COLO668 (cell line): Measurements from ENCODE around the gene DGLUCY.
A peak's percentile ranks its signal among the peaks of the same experiment; 100 is the strongest.
"Not testable (repeated sequence)": the region's sequence is repeated elsewhere in the genome, so short reads cannot be mapped to it uniquely, and the experiment has no call there.

Experiments
- DNase-seq: peaks from one replicate; lab custom pipeline; 2025; ENCODE audit not compliant: unreplicated experiment; lab: John Stamatoyannopoulos, UW

Gene DGLUCY

GRCh38 chr14:91138511-91139359 is 24.9 kb downstream of the DGLUCY start:
- DNase-seq: peak; percentile 46

GRCh38 chr14:91139776-91140175 is 25.9 kb downstream of the DGLUCY start:
- DNase-seq: no peak

- peak; percentile 41 for DNase-seq
These were observed 26.8 kb downstream of the DGLUCY start for GRCh38 chr14:91140672-91141071.

DNA sequence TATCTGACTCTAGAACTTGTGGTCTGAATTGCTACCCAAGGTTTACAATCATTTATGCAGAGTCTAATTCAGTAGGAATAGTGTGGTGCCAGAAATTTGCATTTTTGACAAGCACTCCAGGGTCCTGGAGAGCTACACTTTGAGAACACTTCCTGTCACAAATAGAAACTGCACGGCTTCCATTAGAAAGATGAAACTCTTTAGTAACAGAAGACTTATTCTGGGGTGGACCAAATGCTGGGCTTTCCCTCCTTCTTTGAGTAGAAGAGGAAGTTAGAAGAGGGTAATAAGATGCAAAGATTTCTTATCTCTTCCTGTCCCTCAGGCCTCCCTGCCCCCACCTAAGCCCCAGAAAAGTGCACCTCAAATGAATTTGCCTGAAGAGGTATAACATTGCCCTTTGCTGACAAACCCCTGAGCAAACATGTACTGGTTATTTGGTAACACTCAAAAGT is 28.4 kb downstream of the DGLUCY start:
- no peak for DNase-seq

- no peak for DNase-seq
These were observed 30.0 kb downstream of the DGLUCY start for GRCh38 chr14:91143862-91144261.

- DNase-seq: no peak
These were observed 30.7 kb downstream of the DGLUCY start for GRCh38 chr14:91144425-91145145.

DNA sequence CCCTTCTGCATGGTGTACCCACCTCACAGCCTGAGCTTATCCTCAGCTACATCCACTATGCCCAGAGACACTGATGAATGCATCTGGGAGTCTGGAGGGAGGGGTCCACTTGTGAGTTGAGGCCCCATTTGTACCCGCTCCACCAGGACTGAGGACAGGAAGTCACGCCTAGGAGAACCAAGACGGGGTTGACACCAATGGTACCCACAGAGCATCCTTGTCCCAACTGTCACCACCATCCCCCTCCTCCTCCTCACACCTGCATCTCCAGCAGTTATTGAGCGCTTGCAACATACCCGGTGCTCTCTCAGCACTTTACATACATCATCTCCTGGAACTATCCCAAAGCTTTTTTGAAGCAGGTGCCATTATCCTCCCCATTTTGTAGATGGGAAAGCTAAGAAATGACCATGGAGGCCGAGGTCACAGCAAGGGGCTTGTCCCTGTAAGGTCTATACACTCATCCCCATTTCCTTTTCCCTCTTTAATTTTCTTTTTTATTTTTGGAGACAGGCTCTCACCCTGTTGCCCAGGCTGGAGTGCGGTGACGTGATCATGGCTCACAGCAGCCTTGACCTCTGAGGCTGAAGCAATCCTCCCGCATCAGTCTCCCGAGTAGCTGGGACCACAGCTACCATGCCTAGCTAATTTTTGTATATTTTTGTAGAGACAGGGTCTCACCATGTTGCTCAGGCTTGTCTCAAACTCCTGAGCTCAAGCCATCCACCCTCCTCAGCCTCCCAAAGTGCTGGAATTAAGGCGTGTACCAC is 31.7 kb downstream of the DGLUCY start:
- DNase-seq: no peak

GRCh38 chr14:91146661-91147060 is 32.8 kb downstream of the DGLUCY start:
- no peak for DNase-seq

DNA sequence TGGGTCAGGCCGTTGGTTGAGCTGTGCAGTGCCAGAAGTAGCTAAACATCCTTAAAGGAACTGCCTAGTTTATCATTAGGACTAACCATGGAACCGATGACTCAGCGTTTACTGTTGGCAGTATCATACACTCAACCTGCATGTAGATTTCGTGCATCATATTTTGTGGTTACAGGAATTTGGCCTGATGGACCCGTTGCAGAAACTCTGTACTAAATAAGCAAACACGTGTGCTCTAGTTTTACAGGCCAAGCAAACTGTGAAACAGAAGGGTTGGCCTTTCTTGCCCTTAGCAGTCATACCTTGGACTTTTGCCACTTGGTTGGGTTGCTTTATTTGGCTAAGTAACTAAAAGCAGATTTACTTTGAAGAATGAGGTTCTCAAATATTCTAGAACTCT is 35.6 kb downstream of the DGLUCY start:
- peak; percentile 41 for DNase-seq

GRCh38 chr14:91152499-91152898 is 38.6 kb downstream of the DGLUCY start:
- DNase-seq: no peak

- peak; percentile 24 for DNase-seq
These were observed 39.5 kb downstream of the DGLUCY start for GRCh38 chr14:91153360-91153759.

DNA sequence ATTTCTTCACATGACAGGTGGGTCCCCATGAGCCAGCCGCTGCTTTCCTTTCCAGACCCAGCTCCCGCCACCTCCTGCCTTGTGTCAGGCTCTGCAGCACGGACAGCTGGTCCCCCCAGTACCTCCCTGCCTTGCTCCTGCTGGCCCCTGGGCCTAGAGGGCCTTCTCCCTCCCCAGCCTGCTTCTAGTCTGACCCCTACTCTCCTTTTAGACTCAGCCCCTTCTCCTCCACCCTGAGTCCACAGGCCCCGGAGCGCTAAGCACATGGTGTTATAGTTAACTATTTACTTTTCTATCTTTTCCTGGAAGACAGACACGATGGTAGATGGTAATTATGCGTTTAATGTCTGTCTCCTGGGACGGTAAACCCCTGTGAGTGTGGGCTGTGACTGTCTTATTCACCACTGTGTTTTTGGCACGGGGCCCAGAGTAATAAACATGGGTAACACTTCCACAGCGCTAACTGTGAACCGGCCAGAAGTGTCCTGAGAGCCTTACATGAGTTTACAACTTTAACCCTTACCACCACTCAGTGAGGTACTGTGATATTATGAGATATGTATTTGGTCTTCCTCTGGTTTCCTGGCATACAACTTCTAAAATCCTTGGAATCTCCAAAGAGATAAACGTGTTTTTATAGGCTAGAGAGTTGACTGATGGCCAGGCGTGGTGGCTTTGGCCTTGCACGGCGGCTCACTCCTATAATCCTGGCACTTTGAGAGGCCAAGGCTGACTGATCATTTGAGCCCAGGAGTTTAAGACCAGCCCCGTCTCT is 41.2 kb downstream of the DGLUCY start:
- peak; percentile 91 for DNase-seq

GRCh38 chr14:91155626-91156089 is 41.8 kb downstream of the DGLUCY start:
- DNase-seq: no peak

DNA sequence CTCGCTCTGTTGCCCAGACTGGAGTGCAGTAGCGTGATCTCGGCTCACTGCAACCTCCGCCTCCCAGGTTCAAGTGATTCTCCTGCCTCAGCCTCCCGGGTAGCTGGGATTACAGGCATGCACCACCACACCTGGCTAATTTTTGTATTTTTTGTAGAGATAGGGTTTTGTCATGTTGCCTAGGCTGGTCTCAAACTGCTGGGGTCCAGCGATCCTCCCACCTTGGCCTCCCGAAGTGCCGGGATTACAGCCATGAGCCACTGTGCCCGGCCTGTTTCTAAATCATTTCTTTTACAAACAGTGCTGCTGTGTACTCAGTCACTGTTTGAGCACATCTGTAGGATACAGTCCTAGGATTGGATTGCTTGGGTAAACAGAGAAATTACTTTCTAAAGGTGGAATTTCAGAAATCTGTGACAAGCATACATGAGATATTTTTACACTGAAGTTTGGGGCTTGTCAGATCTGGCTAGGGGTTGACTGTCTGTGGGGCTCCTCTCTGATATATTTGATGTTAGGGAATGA is 42.3 kb downstream of the DGLUCY start:
- not testable (repeated sequence) for DNase-seq

- DNase-seq: not testable (repeated sequence)
These were observed 43.0 kb downstream of the DGLUCY start for GRCh38 chr14:91156877-91157276.

- DNase-seq: peak; percentile 23
These were observed 44.4 kb downstream of the DGLUCY start for GRCh38 chr14:91158091-91158790.

GRCh38 chr14:91159182-91159581 is 45.3 kb downstream of the DGLUCY start:
- DNase-seq: no peak

DNA sequence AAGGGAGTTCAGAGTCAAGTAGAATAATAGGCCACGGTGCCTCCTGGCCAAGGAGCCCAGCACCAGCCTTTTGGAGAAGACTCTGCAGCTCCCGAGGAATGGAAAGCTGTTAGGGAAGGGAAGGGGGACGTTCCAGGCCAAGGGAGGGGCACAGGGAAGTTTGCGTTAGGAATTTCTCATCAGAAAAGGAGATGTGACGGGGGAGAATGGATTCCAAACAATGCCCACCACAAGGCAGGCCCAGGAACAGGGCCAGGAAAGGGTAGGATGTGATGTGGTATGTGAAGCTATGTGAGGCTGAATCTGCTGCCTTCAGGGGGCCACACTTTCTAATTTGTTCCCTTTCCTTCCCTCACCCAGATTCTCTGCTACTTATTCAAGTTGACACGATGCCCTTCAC is 46.0 kb downstream of the DGLUCY start:
- no peak for DNase-seq

DNA sequence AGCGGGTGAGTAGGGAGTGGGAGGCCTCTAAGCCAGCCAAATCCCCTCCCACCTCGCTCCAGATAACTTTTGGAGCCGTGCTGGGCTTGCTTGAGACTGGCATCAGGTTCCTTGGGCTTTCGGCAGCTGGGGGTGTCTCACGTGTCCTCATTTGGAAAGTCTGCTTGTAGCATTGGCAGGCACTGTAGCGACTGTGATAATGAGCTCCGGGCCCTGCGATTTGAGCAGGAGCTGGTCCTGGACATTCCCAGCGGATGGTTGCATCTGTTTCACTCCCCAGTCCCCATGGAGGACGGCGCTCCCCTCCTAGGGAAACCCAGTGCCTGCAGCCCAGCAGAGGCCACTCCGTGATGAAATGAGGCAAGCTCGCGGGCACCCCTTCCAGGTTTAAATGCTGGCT is 49.4 kb downstream of the DGLUCY start:
- DNase-seq: no peak

GRCh38 chr14:91164676-91165075 is 50.8 kb downstream of the DGLUCY start:
- DNase-seq: no peak
